Mucosa of descending colon (tissue), 3 donors: ENCODE data around the gene MUC2. TPM values are rescaled to one million over a fixed set of nuclear protein-coding genes. Genes with fewer than 3 reads are reported as not detected.

Source experiments
- ATAC-seq: fragments of 200-7000 bp; cut with Tn5 transposase; one replicate; pipeline ENCODE4 v1.9.1; 2020; ENCODE audit warnings: mild to moderate bottlenecking, moderate library complexity
- DNase-seq, 3 donors: peaks; one replicate each; pipeline ENCODE4 v3.0.0-alpha.2; 2020
- H3K36me3 ChIP-seq: fragments of 200-600 bp; one replicate; pipeline ENCODE4 v1.8.0; 2021; ENCODE audit warnings: low read depth, mild to moderate bottlenecking
- H3K4me1 ChIP-seq: fragments of 200-600 bp; one replicate; pipeline ENCODE4 v1.8.0; 2021; ENCODE audit warnings: low read depth, mild to moderate bottlenecking
- H3K4me3 ChIP-seq: fragments of 200-600 bp; one replicate; pipeline ENCODE4 v1.8.0; 2021; ENCODE audit warnings: mild to moderate bottlenecking
- H3K9me3 ChIP-seq: fragments of 200-600 bp; one replicate; pipeline ENCODE4 v1.8.0; 2021; ENCODE audit warnings: mild to moderate bottlenecking
- intact Hi-C, 2 donors: fragments of 100-400 bp; cut with DNase I in 1 of 2; cut with micrococcal nuclease in 1 of 2; formaldehyde crosslinking; loops; one replicate each; pipeline versions ENCODE4 v1.11.0 to v1.11.1; 2022; cut with DNase I, micrococcal nuclease
- total RNA-seq, 3 donors: library from RNA; stranded (reverse); fragmentation: NEBNext Ultra II Directional in 2 of 3; extraction: Animal tissue kit (Norgen Biotek cat#: 25700) in 2 of 3; gene quantifications; one replicate each; pipeline versions ENCODE4 v1.2.1 to v1.2.4, GENCODE V29; 2021 to 2023
- TF ChIP-seq, protein P1 (sequence below): fragments of 200-600 bp; IDR thresholded peaks from one replicate; pipeline ENCODE4 v1.8.0; 2022; ENCODE audit warnings: antibody characterized with exemption, mild to moderate bottlenecking
- donor health status: DM: no; HTN: no; CAD: no; lungs with moderate emphysema.
- donor health status: DM: no; HTN: no; CAD: no.
- donor health status: DM: no; HTN: yes; CAD: no.

Gene MUC2
- total RNA-seq, 3 donors from 2014 or later: 379 to 1,246 (median 1,109) TPM

DNA sequence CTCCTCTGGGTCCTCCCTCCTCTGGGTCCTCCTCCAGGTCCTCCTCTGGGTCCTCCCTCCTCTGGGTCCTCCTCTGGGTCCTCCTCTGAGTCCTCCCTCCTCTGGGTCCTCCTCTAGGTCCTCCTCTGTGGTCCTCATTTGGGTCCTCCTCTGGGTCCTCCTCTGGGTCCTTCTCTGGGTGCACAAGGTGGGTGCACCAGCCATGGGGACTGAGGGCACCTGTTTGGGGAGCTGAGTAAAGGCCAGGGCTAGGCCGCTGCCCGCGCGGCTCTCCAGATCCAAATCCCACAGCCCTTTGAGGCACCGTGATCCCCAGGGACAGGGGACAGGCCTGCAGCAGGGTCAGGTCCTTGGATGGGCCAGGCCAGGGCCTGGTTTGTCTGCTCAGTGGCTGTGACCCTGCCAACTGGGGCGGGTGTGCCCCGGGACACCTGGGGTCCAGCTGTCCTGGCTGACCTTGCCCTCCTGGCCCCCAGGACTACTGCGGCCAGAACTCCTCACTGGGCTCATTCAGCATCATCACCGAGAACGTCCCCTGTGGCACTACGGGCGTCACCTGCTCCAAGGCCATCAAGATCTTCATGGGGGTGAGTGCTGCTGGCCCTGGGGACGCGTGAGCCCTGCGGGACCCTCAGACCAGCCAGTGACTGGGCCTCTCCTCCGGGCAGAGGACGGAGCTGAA is 12.7 kb downstream of the MUC2 start:
- Histone ChIP-seq H3K4me3 (no peak overlapping the region), H3K4me1 (no peaks in the 10 kb centered on the region), H3K36me3 (no peaks in the 10 kb centered on the region), H3K9me3 (no peaks in the 10 kb centered on the region)
- TF ChIP-seq, protein P1, sequence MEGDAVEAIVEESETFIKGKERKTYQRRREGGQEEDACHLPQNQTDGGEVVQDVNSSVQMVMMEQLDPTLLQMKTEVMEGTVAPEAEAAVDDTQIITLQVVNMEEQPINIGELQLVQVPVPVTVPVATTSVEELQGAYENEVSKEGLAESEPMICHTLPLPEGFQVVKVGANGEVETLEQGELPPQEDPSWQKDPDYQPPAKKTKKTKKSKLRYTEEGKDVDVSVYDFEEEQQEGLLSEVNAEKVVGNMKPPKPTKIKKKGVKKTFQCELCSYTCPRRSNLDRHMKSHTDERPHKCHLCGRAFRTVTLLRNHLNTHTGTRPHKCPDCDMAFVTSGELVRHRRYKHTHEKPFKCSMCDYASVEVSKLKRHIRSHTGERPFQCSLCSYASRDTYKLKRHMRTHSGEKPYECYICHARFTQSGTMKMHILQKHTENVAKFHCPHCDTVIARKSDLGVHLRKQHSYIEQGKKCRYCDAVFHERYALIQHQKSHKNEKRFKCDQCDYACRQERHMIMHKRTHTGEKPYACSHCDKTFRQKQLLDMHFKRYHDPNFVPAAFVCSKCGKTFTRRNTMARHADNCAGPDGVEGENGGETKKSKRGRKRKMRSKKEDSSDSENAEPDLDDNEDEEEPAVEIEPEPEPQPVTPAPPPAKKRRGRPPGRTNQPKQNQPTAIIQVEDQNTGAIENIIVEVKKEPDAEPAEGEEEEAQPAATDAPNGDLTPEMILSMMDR: no peak
- intact Hi-C loops: no loop called here
- DNase-seq (peak in 2 of 3 donors; percentile 24 to 36), ATAC-seq (no peak)

DNA sequence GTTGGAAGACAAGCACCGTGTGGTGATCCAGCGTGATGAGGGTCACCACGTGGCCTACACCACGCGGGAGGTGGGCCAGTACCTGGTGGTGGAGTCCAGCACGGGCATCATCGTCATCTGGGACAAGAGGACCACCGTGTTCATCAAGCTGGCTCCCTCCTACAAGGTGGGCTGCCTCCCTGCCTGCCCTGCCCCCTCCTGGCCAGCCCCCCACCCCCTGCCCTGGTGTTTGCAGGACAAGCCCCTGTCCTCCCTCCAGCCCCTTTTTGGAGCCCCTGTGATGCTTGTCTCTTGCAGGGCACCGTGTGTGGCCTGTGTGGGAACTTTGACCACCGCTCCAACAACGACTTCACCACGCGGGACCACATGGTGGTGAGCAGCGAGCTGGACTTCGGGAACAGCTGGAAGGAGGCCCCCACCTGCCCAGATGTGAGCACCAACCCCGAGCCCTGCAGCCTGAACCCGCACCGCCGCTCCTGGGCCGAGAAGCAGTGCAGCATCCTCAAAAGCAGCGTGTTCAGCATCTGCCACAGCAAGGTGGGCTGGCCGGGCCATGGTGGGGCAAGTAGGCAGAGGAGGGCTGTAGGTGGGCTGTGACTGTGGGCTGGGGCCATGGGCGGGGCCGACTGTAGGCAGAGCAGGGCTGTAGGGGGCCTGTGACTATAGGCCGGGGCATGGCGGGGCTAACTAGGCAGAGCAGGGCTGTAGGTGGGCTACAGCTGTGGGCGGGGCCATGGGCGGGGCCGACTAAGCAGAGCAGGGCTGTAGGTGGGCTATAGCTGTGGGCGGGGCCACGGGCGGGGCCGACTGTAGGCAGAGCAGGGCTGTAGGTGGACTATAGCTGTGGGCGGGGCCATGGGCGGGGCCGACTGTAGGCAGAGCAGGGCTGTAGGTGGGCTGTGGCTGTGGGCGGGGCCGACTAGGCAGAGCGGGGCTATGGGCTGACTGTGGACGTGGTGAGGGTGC is 13.6 kb downstream of the MUC2 start:
- ATAC-seq: peak; percentile 29
- Histone ChIP-seq H3K4me1 (no peaks in the 10 kb centered on the region), H3K36me3 (no peaks in the 10 kb centered on the region), H3K9me3 (no peaks in the 10 kb centered on the region), H3K4me3 (no peak overlapping the region)
- peak; percentile 70 to 85 (median 75) for DNase-seq
- TF ChIP-seq, protein P1: no peak
- intact Hi-C loops: no loop called here

DNA sequence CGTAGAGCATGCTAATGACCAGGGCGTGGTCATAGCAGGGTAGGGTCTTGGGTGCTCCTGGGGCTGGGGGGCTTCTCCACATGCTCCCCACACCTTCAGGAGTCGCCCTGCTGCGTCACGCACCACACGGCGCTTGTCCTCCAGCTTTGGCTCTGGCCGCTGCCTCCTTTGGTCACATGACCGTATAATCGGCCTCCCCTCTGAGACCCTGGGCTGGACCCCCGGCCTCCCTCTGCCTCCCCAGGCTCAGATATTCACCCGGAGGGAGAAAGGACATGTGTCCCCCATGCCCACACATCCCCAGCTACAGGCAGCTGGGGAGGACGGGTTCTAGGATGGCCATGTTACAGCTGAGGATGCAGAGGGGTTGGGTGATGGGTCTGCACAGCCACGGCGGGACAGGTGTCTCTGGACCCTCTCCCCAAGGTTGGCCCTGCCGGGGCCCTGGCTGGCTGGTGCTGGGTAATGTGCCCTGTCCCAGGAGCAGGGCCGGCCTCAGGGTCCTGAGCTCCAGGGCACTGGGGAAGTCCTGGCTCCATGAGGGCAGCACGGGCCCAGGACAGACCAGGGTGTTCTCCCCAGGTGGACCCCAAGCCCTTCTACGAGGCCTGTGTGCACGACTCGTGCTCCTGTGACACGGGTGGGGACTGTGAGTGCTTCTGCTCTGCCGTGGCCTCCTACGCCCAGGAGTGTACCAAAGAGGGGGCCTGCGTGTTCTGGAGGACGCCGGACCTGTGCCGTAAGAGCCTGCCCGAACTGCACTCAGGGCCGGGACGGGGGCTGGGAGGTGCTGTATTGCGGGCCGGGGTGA is 14.5 kb downstream of the MUC2 start:
- no peak for ATAC-seq
- no peaks in the 10 kb centered on the region for H3K36me3 ChIP-seq
- H3K4me1 ChIP-seq: no peaks in the 10 kb centered on the region
- peak in 2 of 3 donors; percentile 32 to 41 for DNase-seq
- H3K4me3 ChIP-seq: no peak overlapping the region
- intact Hi-C loops: no loop called here
- TF ChIP-seq, protein P1: no peak
- no peaks in the 10 kb centered on the region for H3K9me3 ChIP-seq

DNA sequence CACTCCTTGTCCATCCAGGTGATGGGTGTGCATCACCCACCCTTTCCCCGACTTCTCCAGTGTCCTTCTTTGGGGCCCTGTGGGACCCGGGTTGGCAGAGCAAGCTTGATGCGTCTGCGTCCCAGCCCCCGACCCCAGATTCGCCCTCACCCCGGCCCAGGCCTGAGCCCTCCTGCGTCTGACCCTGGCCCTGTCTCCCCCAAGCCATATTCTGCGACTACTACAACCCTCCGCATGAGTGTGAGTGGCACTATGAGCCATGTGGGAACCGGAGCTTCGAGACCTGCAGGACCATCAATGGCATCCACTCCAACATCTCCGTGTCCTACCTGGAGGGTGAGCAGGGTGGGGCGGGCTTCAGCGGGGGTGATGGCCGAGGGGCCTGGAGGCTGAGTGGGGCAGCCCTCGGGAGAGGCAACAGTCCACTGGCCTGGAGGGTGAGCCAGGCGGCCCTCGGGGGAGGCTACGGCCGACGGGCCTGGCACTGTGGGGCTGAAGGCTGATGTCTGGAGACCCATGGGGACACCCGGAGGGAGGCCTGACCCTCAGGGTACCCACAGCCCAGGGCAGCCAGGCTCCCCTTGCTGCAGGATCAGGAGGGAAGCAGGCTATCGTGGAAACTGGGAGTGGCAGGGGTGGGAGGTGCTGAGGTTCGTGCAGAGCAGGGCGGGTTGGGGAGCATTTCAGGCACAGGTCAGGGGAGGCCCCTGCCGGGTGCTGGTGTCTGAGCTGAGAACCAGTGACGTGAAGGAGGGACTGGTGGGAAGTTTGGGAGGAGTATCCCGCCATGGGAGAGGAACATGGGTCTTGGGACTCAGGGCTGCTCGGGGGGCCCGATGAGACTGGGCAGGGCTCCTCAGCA is 15.3 kb downstream of the MUC2 start:
- intact Hi-C loops: no loop called here
- TF ChIP-seq, protein P1: no peak
- ATAC-seq: no peak
- H3K36me3 ChIP-seq: no peaks in the 10 kb centered on the region
- H3K4me3 ChIP-seq: no peak overlapping the region
- DNase-seq: peak in 2 of 3 donors; percentile 23 to 44
- H3K9me3 ChIP-seq: no peaks in the 10 kb centered on the region
- no peaks in the 10 kb centered on the region for H3K4me1 ChIP-seq
